ENCODE results near the gene RPLP1.

GRCh38 chr15:69469467-69470201, 17.0 kb downstream of the RPLP1 start:
- no peak for TF ChIP-seq CTCF (IDR thresholded peaks at IDR 0.05; ENCODE audit: low read depth, low read length, poor library complexity, severe bottlenecking)
- TF ChIP-seq EZH2phosphoT487 (IDR thresholded peaks at IDR 0.05; ENCODE audit: borderline replicate concordance, low read length): no peak

All from DOHH2 (cell line).